Esophagus muscularis mucosa (tissue), 4 donors: ENCODE data around the gene SLC25A43. TPM values are rescaled to one million over a fixed set of nuclear protein-coding genes. Genes with fewer than 3 reads are reported as not detected.

Experiments
- DNase-seq: peaks from one replicate; pipeline ENCODE4 v3.0.0-alpha.2; 2017; ENCODE audit errors: extremely low spot score
- H3K27ac ChIP-seq, 4 donors: fragments of 200-600 bp; sonication (generic); replicated peaks in 1 of 4; 1 replicate in 3 of 4; 2 replicates in 1 of 4; pipeline ENCODE4 v1.5.1; 2016 to 2019; ENCODE audit warnings: mild to moderate bottlenecking in 1 of 4
- H3K27me3 ChIP-seq, 4 donors: fragments of 200-600 bp; sonication (generic); one replicate each; pipeline versions ENCODE4 v1.5.1 to v1.6.0; 2016 to 2019
- H3K36me3 ChIP-seq, 4 donors: fragments of 200-600 bp; sonication (generic); one replicate each; pipeline ENCODE4 v1.5.1; 2016 to 2019
- H3K4me1 ChIP-seq, 4 donors: fragments of 200-600 bp; sonication (generic); one replicate each; pipeline ENCODE4 v1.5.1; 2016 to 2019
- H3K4me3 ChIP-seq, 4 donors: fragments of 200-600 bp; sonication (generic); 1 replicate in 2 of 4; 2 replicates in 2 of 4; pipeline ENCODE4 v1.5.1; 2016 to 2019; ENCODE audit warnings: mild to moderate bottlenecking in 4 of 4, moderate library complexity in 1 of 4
- H3K9me3 ChIP-seq, 4 donors: fragments of 200-600 bp; sonication (generic); 1 replicate in 3 of 4; 2 replicates in 1 of 4; pipeline ENCODE4 v1.5.1; 2016 to 2019
- EP300 ChIP-seq: sonication (generic); formaldehyde crosslinking; IDR thresholded peaks from one replicate; pipeline ENCODE4 v1.6.1; 2017; ENCODE audit warnings: antibody characterized with exemption
- POLR2A ChIP-seq: fragments of 450-650 bp; IDR thresholded peaks from one replicate; pipeline ENCODE4 v1.6.1; 2017; ENCODE audit warnings: antibody characterized with exemption, moderate library complexity, mild to moderate bottlenecking, low read depth
- POLR2AphosphoS5 ChIP-seq, 2 donors: sonication (generic); formaldehyde crosslinking; IDR thresholded peaks; one replicate each; pipeline ENCODE4 v1.6.1; 2017; ENCODE audit warnings: antibody characterized with exemption in 2 of 2
- WGBS: methylation state at CpG from one replicate; pipeline ENCODE4 v1.1.5; 2018; 5-methylcytosine and 5-hydroxymethylcytosine counted together
- intact Hi-C: fragments of 100-400 bp; cut with DNase I; formaldehyde crosslinking; loops from one replicate; pipeline ENCODE4 v1.15.1; 2023
- total RNA-seq, 4 donors: library from RNA; depleted of rRNA; stranded (reverse); fragments of >200 nt; gene quantifications; one replicate each; pipeline versions ENCODE4 v1.1.0 to v1.2.1, GENCODE V29; 2016
- TF ChIP-seq, protein P1 (sequence below), 3 experiments: fragments of 200-600 bp in 2 of 3; fragments of 450-650 bp in 1 of 3; sonication (generic) in 2 of 3; IDR thresholded peaks; one replicate each; pipeline ENCODE4 v1.5.1; 2017 to 2019; ENCODE audit warnings: antibody characterized with exemption in 3 of 3, mild to moderate bottlenecking in 2 of 3, moderate library complexity in 1 of 3

SLC25A43 gene
- total RNA-seq, 4 donors from 2014 or later: 6.6 to 15.4 (median 13.0) TPM

DNA sequence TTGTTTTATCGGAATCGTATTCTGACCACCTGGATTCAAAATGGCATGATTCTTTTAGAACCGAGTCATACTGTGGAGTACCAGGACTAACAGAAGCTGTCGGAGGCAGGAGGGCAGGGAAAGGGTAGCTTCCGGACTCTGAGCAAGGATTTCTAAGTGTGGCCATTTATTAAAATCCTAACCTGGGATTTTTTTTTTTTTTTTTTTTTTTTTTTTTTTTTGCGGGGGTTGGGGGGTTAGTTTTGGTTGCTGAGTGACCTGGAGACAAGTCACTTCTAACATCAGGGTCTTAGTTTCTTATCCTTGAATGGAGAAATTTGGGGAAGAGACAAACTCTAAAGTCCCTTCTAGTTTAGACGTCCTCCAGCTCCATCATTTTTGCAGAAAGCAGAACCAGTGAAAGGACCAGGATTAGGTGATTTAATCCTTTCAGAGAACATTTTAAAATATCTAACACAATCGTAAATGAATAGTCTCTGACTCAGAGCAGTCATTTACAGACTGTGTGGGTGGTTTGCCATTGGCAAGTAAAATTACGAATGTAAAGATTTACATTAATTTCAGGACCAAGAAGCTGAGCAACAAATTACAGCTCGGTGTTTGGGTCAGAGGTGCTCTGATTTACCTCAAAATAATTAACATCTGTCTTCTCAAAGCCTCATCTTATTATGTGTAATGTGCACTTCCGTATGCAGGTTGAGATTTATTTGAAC lies 76.4 kb downstream of the SLC25A43 start:
- TF ChIP-seq, protein P1, sequence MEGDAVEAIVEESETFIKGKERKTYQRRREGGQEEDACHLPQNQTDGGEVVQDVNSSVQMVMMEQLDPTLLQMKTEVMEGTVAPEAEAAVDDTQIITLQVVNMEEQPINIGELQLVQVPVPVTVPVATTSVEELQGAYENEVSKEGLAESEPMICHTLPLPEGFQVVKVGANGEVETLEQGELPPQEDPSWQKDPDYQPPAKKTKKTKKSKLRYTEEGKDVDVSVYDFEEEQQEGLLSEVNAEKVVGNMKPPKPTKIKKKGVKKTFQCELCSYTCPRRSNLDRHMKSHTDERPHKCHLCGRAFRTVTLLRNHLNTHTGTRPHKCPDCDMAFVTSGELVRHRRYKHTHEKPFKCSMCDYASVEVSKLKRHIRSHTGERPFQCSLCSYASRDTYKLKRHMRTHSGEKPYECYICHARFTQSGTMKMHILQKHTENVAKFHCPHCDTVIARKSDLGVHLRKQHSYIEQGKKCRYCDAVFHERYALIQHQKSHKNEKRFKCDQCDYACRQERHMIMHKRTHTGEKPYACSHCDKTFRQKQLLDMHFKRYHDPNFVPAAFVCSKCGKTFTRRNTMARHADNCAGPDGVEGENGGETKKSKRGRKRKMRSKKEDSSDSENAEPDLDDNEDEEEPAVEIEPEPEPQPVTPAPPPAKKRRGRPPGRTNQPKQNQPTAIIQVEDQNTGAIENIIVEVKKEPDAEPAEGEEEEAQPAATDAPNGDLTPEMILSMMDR (IDR thresholded peaks at IDR 0.05): no peak
- TF ChIP-seq EP300 (no peak), POLR2A (no peak), POLR2AphosphoS5 (IDR thresholded peaks at IDR 0.05) (no peak)
- intact Hi-C loops: no loop called here

DNA sequence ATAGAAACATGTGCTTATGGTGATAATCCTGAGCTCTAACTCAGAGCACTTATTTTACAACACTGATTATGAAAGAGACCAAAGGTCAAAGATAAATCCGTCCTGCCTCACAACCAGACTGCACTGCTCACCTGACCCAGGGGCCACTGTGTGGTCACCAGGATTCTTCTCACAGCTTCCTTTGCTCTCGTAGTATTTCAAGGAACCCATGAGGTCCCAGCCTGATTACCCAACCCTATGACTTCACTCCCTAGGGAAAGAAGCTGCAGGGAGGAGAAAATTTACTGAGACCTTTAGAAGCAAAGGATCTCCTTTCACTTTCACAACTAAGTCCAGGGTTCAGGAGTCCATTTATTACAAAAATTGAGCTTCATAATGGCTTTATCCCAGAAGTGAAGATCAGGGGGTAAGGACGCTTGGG lies 78.7 kb downstream of the SLC25A43 start:
- no peak overlapping the region for H3K27ac ChIP-seq
- no peak for DNase-seq
- TF ChIP-seq, protein P1 (IDR thresholded peaks at IDR 0.05): no peak
- TF ChIP-seq POLR2A: no peak
- no peak for TF ChIP-seq POLR2AphosphoS5 (IDR thresholded peaks at IDR 0.05)
- TF ChIP-seq EP300: no peak
- H3K4me3 ChIP-seq: no peak overlapping the region
- WGBS: 63% methylated on average over 3 of the region's 3 CpGs
- intact Hi-C loops: no loop called here
- H3K27me3 ChIP-seq: no peaks in the 10 kb centered on the region
- H3K4me1 ChIP-seq: peaks cover 0 to 10% (median 5%) of the 10 kb centered on the region in 4 donors
- H3K9me3 ChIP-seq: no peaks in the 10 kb centered on the region
- no peaks in the 10 kb centered on the region for H3K36me3 ChIP-seq

More for the DNA sequence above, 76.4 kb downstream of the SLC25A43 start:
- H3K27me3 ChIP-seq: no peaks in the 10 kb centered on the region
- peaks cover 0 to 10% (median 7%) of the 10 kb centered on the region in 4 donors for H3K36me3 ChIP-seq
- H3K9me3 ChIP-seq: no peaks in the 10 kb centered on the region
- H3K4me1 ChIP-seq: peaks cover 0 to 4% (median 0%) of the 10 kb centered on the region in 4 donors
- H3K4me3 ChIP-seq: no peak overlapping the region
- 69% methylated on average over 11 of the region's 11 CpGs for WGBS
- no peak overlapping the region for H3K27ac ChIP-seq
- DNase-seq: no peak

DNA sequence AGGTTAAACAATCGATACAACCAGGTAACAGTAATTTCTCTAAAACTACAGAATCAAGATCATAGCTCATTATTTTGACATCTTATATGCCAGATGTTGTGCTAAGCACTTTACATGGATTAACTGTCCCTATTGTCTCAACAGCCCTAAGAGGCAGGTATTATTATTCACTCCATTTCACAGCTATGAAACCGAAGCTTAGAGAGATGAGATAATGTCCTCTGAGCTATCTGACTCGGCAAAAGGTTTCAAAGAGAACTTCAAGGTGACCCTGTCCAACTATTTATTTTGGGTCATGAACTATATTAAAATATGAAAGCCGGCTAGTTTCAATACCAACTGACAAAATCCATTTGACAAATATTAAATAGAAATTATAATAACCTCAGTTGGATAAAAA lies 79.4 kb downstream of the SLC25A43 start:
- no peak overlapping the region for H3K27ac ChIP-seq
- intact Hi-C loops: no loop called here

GRCh38 chrX:119479845-119480244 lies 80.7 kb downstream of the SLC25A43 start:
- Histone ChIP-seq H3K4me3 (no peak overlapping the region), H3K27me3 (no peaks in the 10 kb centered on the region), H3K9me3 (no peaks in the 10 kb centered on the region), H3K27ac (no peak overlapping the region), H3K4me1 (peaks cover 0 to 10% (median 6%) of the 10 kb centered on the region in 4 donors), H3K36me3 (no peaks in the 10 kb centered on the region)
- intact Hi-C loops: no loop called here
- no peak for DNase-seq
- TF ChIP-seq, protein P1 (IDR thresholded peaks at IDR 0.05): no peak
- TF ChIP-seq EP300 (no peak), POLR2A (no peak), POLR2AphosphoS5 (IDR thresholded peaks at IDR 0.05) (no peak)
- WGBS: 79% methylated on average over 2 of the region's 2 CpGs

More for the DNA sequence above, 79.4 kb downstream of the SLC25A43 start:
- H3K4me3 ChIP-seq: no peak overlapping the region
- H3K9me3 ChIP-seq: no peaks in the 10 kb centered on the region
- no peaks in the 10 kb centered on the region for H3K36me3 ChIP-seq
- no peak for DNase-seq
- 88% methylated on average over 4 of the region's 4 CpGs for WGBS
- H3K27me3 ChIP-seq: no peaks in the 10 kb centered on the region
- no peak for TF ChIP-seq POLR2A
- no peak for TF ChIP-seq POLR2AphosphoS5 (IDR thresholded peaks at IDR 0.05)
- TF ChIP-seq EP300: no peak
- TF ChIP-seq, protein P1 (IDR thresholded peaks at IDR 0.05): no peak
- H3K4me1 ChIP-seq: peaks cover 0 to 10% (median 6%) of the 10 kb centered on the region in 4 donors
